NCI-H748 (cell line): ENCODE data around the gene YARS2.
"Not testable (repeated sequence)": the region's sequence is repeated elsewhere in the genome, so short reads cannot be mapped to it uniquely, and the experiment has no call there.

ENCODE experiments used
- DNase-seq: peaks from one replicate; lab custom pipeline; 2025; ENCODE audit not compliant: unreplicated experiment; lab: John Stamatoyannopoulos, UW

Gene YARS2

DNA sequence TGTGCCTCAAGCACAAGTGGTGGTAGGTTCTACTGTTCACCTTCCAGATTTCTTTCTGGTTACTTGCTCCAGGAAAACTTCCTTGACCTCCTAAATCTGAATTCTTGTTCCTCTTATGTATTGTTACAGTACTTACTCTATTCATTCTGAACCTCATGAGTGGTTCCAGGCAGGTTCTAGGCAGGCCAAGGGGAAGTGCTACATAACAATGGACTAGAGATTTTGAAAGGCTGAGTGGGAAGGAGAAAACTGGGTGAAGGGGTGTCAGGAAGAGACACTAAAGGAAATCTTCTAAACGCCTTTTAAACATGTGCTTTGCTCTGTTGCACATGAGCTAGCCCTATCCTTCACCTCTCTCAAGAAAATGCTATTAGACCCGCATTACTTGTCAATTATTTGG, 1.6 kb downstream of the YARS2 start:
- no peak for DNase-seq

- no peak for DNase-seq
Measured at GRCh38 chr12:32753605-32754004, 2.1 kb downstream of the YARS2 start.

- DNase-seq = no peak
Measured at GRCh38 chr12:32743264-32743663, 12.4 kb downstream of the YARS2 start.

DNA sequence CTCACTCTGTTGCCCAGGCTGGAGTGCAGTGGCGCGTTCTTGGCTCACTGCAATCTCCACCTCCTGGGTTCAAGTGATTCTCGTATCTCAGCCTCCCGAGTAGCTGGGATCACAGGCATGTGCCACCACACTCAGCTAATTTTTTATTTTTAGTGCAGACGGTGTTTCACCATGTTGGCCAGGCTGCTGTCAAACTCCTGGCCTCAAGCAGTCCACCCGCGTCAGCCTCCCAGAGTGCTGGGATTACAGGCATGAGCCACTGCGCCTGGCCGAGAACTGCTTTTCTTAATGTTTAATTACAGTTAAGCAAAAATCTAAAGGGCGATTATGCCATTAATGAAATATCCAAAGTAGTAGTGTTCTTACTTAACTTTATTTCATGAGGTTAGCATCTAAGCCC, 13.6 kb downstream of the YARS2 start:
- no peak for DNase-seq

DNA sequence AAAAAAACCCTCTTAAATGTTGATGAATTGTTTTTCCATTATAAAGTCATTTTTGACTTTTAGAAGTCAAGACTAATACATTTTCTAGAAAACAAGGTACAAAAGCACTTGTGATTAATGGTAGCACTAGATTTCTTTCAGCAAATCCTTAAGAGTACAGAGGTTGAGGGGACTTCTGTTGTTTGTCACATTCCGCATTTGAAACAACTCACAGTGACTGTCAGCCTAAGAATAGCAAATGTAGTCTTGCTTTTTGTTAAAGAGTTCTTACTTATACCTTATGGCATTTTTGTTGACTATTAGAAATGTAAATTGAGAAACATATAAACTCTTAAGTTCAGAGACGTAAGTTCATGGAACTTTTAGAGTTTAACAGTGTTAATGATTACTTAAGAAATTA, 16.4 kb downstream of the YARS2 start:
- no peak for DNase-seq

DNA sequence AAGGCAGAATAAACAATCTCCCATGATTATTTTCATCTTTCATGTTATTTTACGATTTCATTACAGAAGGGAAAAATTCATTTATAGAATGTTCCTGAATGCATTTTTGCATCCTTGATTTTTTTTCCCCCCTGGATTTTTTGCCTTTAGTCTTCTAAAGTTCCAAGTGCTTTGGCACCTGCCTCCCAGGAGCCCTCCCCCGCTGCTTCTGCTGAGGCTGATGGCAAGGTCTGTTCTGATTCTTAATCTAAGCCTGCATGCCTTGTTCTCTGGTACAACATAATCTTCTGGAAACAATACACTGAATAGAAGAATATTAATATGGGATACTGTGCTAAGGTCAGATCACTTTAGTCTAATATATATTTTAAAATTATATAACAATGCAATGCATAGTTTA, 18.0 kb downstream of the YARS2 start:
- DNase-seq = no peak

DNA sequence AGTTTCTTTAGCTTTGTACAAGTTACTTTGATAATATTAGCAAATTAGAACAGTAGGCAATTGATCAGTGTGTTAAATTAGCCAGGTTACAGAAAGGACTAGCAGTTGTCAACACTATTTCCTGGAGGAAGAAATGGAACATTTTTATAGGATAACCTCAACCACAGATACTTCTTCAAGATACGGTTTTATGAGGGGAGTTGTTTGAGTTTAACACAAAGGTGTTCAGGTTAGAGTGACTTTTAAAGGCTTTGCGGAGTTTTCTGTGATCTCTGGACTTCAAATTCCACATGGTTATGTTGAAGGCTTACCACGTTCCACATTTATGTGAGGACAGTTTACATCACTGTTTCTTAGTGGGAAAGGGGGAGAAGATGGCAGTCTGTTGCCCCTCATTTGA, 19.3 kb downstream of the YARS2 start:
- no peak for DNase-seq

DNA sequence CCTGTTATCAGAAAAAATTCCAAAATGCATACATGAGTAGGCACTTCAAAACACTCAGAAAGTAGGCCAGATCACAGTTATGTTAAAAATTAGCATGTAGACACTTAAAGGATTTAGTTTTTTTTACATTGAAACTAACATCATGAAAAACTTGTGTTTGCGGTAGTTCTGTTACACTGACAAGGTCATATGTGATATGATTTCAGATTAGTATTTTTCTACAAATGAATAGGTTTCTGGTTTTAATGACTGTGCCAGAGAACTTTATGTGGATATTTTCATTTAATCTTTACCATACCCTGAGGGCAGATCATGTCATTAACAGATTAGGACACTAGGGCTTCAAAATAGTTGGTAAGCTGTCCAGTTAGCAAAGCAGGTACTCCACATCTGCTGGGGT, 20.7 kb downstream of the YARS2 start:
- DNase-seq = no peak

DNA sequence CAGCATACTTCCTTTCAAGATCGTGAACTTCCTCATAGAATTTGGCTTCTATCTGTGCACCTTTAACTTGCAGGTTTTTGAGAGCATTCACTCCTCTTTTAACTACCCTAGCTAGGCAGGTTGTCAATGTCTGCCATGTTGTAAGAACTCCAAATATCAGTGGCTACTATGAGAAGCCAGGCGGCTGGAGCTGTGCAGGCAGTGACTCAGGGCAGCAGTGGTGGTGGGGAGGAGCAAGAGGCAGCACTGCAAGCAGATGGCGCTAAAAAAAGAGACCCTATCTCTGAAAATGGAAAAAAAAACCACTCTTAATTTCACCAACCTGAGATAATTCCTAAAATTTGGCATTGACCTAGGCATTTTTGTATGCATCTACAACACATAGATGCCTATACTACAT, 28.5 kb downstream of the YARS2 start:
- no peak for DNase-seq

DNA sequence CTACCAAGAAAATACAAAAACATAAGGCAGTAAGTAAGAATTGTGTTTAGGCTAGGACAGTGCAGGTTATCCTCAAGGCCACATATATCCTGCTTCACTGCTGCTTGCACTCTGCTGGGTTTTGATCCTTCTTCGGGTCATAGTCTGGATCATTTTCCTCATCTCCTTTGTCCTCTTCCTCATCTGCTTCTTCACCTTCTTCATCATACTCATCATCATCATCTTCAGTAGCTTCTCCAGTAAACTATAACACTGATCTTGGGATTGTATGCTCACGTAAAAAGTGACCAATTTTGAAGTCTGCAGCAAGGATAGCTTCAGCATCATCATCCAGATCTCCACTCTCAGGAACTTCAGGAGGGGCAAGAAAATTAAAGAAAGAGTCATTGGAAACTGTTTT, 29.4 kb downstream of the YARS2 start:
- no peak for DNase-seq

- DNase-seq = not testable (repeated sequence)
Measured at GRCh38 chr12:32725308-32725707, 30.4 kb downstream of the YARS2 start.

GRCh38 chr12:32718926-32719325, 36.8 kb downstream of the YARS2 start:
- DNase-seq = no peak

DNA sequence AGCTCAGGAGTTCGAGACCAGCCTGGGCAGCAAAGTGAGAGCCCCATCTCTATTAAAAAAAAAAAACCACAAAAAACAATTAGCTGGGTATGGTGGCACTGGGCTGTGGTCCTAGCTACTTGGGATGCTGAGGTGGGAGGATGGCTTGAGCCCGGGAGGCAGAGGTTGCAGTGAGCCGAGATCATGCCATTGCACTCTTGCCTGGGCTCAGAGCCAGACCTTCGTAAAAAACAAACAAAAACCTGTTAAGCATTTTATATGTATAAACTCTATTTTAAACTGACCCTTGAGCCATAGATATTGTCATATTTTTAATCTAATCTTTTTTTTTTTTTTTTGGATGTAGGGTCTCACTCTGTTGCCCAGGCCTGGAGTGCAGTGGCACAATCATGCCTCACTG, 40.9 kb downstream of the YARS2 start:
- DNase-seq = no peak

DNA sequence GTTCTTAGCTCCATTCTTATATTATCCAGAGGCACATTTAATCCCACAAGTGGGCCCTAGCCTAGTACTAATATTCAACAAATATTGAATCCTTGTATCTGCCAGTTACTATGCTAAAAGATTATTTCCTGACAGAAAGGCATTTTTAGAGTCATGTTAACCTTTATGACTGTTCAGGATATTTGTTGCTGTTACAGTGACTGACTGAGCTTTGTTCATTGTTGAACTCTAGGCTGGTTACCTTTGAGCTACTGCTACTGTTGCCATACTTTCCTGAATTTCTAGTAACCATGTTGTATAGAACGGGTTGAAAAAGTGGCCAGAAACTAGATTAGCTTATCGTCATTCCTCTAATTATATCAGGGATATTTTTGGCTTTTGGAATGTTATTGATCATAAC, 46.8 kb downstream of the YARS2 start:
- DNase-seq = no peak

- no peak for DNase-seq
Measured at GRCh38 chr12:32706335-32707024, 49.2 kb downstream of the YARS2 start.

- DNase-seq = no peak
Measured at GRCh38 chr12:32705783-32706182, 49.9 kb downstream of the YARS2 start.

DNA sequence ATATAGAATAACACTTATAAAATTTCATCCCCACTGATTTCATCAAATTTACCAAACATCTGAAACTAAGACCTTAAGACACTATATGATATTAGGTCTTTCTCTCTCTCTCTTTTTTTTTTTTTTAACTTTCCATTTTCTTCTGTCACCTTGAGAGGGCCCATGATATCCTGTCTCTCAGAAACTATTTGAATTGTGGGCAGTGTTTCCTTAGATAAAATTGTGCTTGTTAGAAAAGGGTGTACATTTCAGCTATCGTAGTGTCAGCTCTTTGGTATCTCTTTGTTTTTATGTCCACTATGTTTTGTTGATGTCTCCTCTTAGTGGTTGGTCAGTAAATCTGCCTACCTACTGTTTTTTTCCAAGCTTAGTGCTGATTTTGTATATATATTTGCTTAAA, 52.8 kb downstream of the YARS2 start:
- no peak for DNase-seq

- no peak for DNase-seq
Measured at GRCh38 chr12:32702473-32702872, 53.2 kb downstream of the YARS2 start.

GRCh38 chr12:32699437-32699836, 56.3 kb downstream of the YARS2 start:
- not testable (repeated sequence) for DNase-seq

GRCh38 chr12:32698285-32698684, 57.4 kb downstream of the YARS2 start:
- DNase-seq = peak; percentile 85

DNA sequence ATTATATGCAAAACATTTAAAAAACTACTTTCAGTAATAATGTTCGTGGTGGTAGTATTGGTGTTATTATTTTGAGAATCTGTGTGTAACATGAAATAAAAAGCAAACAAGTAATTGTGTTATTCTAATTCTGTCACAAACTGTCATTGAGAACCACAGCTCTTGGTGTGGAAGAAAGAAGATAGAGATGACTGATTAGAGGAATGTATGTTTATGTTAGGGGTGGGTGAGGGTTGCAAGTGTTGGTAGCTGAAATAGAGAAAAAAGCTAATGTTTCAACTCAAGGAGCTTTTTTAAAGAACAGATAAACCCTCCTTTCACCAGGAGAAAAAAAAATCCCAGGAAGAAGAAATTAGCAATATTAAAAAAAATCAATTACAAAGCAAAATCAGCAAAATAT, 58.3 kb downstream of the YARS2 start:
- DNase-seq = no peak
